Activated CD4-positive, alpha-beta T cell treated with anti-CD3 and anti-CD28 coated beads, Interleukin-2, amount 10 ng/mL, durations not matched to agents 7 days and 5 days (primary cell): ENCODE measurements around the gene SORCS2. TPM values are rescaled to one million over a fixed set of nuclear protein-coding genes. Genes with fewer than 3 reads are reported as not detected.

Experiments used
- CTCF ChIA-PET: fragments of 350-600 bp; sonication (Branson Sonifier 250); formaldehyde crosslinking; loops from one replicate; lab custom pipeline; 2021; ENCODE audit warnings: antibody characterized with exemption; lab: Charles Lee
- POLR2A ChIA-PET: fragments of 350-600 bp; sonication (Branson Sonifier 250); formaldehyde crosslinking; loops from one replicate; lab custom pipeline; 2021; ENCODE audit warnings: antibody characterized with exemption; lab: Charles Lee
- DNase-seq: peaks from one replicate; pipeline ENCODE4 v3.0.0-alpha.2; 2020
- H3K27ac Mint-ChIP-seq: one replicate; pipeline ENCODE4 v1.8.0; 2021; ENCODE audit warnings: mild to moderate bottlenecking, moderate library complexity, mixed read lengths
- H3K27me3 Mint-ChIP-seq: one replicate; pipeline ENCODE4 v1.8.0; 2021; ENCODE audit warnings: mixed read lengths
- H3K36me3 Mint-ChIP-seq: one replicate; pipeline ENCODE4 v1.8.0; 2021; ENCODE audit warnings: low read depth, mixed read lengths
- H3K4me1 Mint-ChIP-seq: one replicate; pipeline ENCODE4 v1.8.0; 2021; ENCODE audit warnings: mixed read lengths
- H3K4me3 Mint-ChIP-seq: one replicate; pipeline ENCODE4 v1.8.0; 2021; ENCODE audit warnings: mild to moderate bottlenecking, moderate library complexity, mixed read lengths
- H3K9me3 Mint-ChIP-seq: one replicate; pipeline ENCODE4 v1.8.0; 2021; ENCODE audit warnings: mixed read lengths
- total RNA-seq, 2 experiments: library from RNA; stranded (reverse); gene quantifications; one replicate each; pipeline ENCODE4 v1.2.3, GENCODE V29; 2021

SORCS2 gene
- total RNA-seq, 2 experiments from 2014 or later = not detected

- no peak for DNase-seq
- H3K27ac Mint-ChIP-seq = no peak overlapping the region
- CTCF ChIA-PET = no interaction called here
- H3K4me3 Mint-ChIP-seq = no peak overlapping the region
- no peaks in the 10 kb centered on the region for H3K36me3 Mint-ChIP-seq
- no peaks in the 10 kb centered on the region for H3K9me3 Mint-ChIP-seq
- H3K27me3 Mint-ChIP-seq = no peaks in the 10 kb centered on the region
- POLR2A ChIA-PET = no interaction called here
- no peaks in the 10 kb centered on the region for H3K4me1 Mint-ChIP-seq
Observed at GRCh38 chr4:7686070-7686870, 493.9 kb downstream of the SORCS2 start.

- ChIA-PET CTCF (no interaction called here), POLR2A (no interaction called here)
- DNase-seq = no peak
- H3K4me3 Mint-ChIP-seq = no peak overlapping the region
- H3K27me3 Mint-ChIP-seq = no peaks in the 10 kb centered on the region
- H3K9me3 Mint-ChIP-seq = no peaks in the 10 kb centered on the region
- H3K27ac Mint-ChIP-seq = no peak overlapping the region
- no peaks in the 10 kb centered on the region for H3K36me3 Mint-ChIP-seq
- no peaks in the 10 kb centered on the region for H3K4me1 Mint-ChIP-seq
Observed at GRCh38 chr4:7687006-7687405, 494.7 kb downstream of the SORCS2 start.

GRCh38 chr4:7687796-7688195 is 495.5 kb downstream of the SORCS2 start:
- POLR2A ChIA-PET = no interaction called here
- Mint-ChIP-seq H3K36me3 (no peaks in the 10 kb centered on the region), H3K27ac (no peak overlapping the region), H3K4me3 (no peak overlapping the region), H3K27me3 (no peaks in the 10 kb centered on the region), H3K4me1 (no peaks in the 10 kb centered on the region), H3K9me3 (no peaks in the 10 kb centered on the region)
- CTCF ChIA-PET = no interaction called here
- no peak for DNase-seq

- H3K27me3 Mint-ChIP-seq = no peaks in the 10 kb centered on the region
- no peak for DNase-seq
- ChIA-PET POLR2A (no interaction called here), CTCF (no interaction called here)
- no peaks in the 10 kb centered on the region for H3K36me3 Mint-ChIP-seq
- no peak overlapping the region for H3K27ac Mint-ChIP-seq
- no peaks in the 10 kb centered on the region for H3K9me3 Mint-ChIP-seq
- H3K4me3 Mint-ChIP-seq = no peak overlapping the region
- H3K4me1 Mint-ChIP-seq = no peaks in the 10 kb centered on the region
Observed at GRCh38 chr4:7689773-7690693, 497.7 kb downstream of the SORCS2 start.

GRCh38 chr4:7691061-7691460 is 498.7 kb downstream of the SORCS2 start:
- no peak for DNase-seq
- H3K4me3 Mint-ChIP-seq = no peak overlapping the region
- H3K27ac Mint-ChIP-seq = no peak overlapping the region

GRCh38 chr4:7691982-7692381 is 499.6 kb downstream of the SORCS2 start:
- Mint-ChIP-seq H3K9me3 (no peaks in the 10 kb centered on the region), H3K27me3 (no peaks in the 10 kb centered on the region), H3K36me3 (no peaks in the 10 kb centered on the region), H3K4me1 (no peaks in the 10 kb centered on the region), H3K4me3 (no peak overlapping the region), H3K27ac (no peak overlapping the region)
- POLR2A ChIA-PET = no interaction called here
- CTCF ChIA-PET = no interaction called here
- DNase-seq = no peak

More at GRCh38 chr4:7691061-7691460, 498.7 kb downstream of the SORCS2 start:
- Mint-ChIP-seq H3K27me3 (no peaks in the 10 kb centered on the region), H3K9me3 (no peaks in the 10 kb centered on the region), H3K4me1 (no peaks in the 10 kb centered on the region), H3K36me3 (no peaks in the 10 kb centered on the region)
- POLR2A ChIA-PET = no interaction called here
- CTCF ChIA-PET = interaction anchor here (0.5 kb wide), 1 partner anchor 1129 kb away, joined by 3 read pairs; no protein-coding TSS in a partner anchor

GRCh38 chr4:7692451-7693236 is 500.3 kb downstream of the SORCS2 start:
- Mint-ChIP-seq H3K9me3 (no peaks in the 10 kb centered on the region), H3K4me3 (no peak overlapping the region), H3K36me3 (no peaks in the 10 kb centered on the region), H3K27me3 (no peaks in the 10 kb centered on the region), H3K4me1 (no peaks in the 10 kb centered on the region), H3K27ac (no peak overlapping the region)
- POLR2A ChIA-PET = no interaction called here
- CTCF ChIA-PET = no interaction called here
- no peak for DNase-seq

- CTCF ChIA-PET = no interaction called here
- Mint-ChIP-seq H3K4me3 (no peak overlapping the region), H3K27ac (no peak overlapping the region), H3K9me3 (no peaks in the 10 kb centered on the region), H3K4me1 (no peaks in the 10 kb centered on the region), H3K27me3 (no peaks in the 10 kb centered on the region), H3K36me3 (no peaks in the 10 kb centered on the region)
- POLR2A ChIA-PET = no interaction called here
- no peak for DNase-seq
Observed at GRCh38 chr4:7693237-7693608, 500.9 kb downstream of the SORCS2 start.

GRCh38 chr4:7693711-7694110 is 501.4 kb downstream of the SORCS2 start:
- POLR2A ChIA-PET = no interaction called here
- H3K4me1 Mint-ChIP-seq = no peaks in the 10 kb centered on the region
- H3K9me3 Mint-ChIP-seq = no peaks in the 10 kb centered on the region
- DNase-seq = no peak
- H3K27ac Mint-ChIP-seq = no peak overlapping the region
- no peak overlapping the region for H3K4me3 Mint-ChIP-seq
- CTCF ChIA-PET = no interaction called here
- H3K36me3 Mint-ChIP-seq = no peaks in the 10 kb centered on the region
- H3K27me3 Mint-ChIP-seq = no peaks in the 10 kb centered on the region

- DNase-seq = no peak
- H3K4me3 Mint-ChIP-seq = no peak overlapping the region
- ChIA-PET POLR2A (no interaction called here), CTCF (no interaction called here)
- H3K9me3 Mint-ChIP-seq = no peaks in the 10 kb centered on the region
- H3K36me3 Mint-ChIP-seq = no peaks in the 10 kb centered on the region
- no peaks in the 10 kb centered on the region for H3K4me1 Mint-ChIP-seq
- no peaks in the 10 kb centered on the region for H3K27me3 Mint-ChIP-seq
- no peak overlapping the region for H3K27ac Mint-ChIP-seq
Observed at GRCh38 chr4:7694324-7694723, 502.0 kb downstream of the SORCS2 start.

GRCh38 chr4:7697343-7697742 is 505.0 kb downstream of the SORCS2 start:
- Mint-ChIP-seq H3K4me1 (no peaks in the 10 kb centered on the region), H3K4me3 (no peak overlapping the region), H3K9me3 (no peaks in the 10 kb centered on the region), H3K36me3 (no peaks in the 10 kb centered on the region), H3K27me3 (no peaks in the 10 kb centered on the region), H3K27ac (no peak overlapping the region)
- CTCF ChIA-PET = interaction anchor here (1.4 kb wide), 1 partner anchor 16 kb away, joined by 3 read pairs; no protein-coding TSS in a partner anchor
- DNase-seq = no peak
- POLR2A ChIA-PET = no interaction called here

GRCh38 chr4:7697821-7698220 is 505.5 kb downstream of the SORCS2 start:
- H3K36me3 Mint-ChIP-seq = no peaks in the 10 kb centered on the region
- POLR2A ChIA-PET = no interaction called here
- H3K4me1 Mint-ChIP-seq = peaks cover 3% of the 10 kb centered on the region
- CTCF ChIA-PET = interaction anchor here (1.4 kb wide), 1 partner anchor 16 kb away, joined by 3 read pairs; no protein-coding TSS in a partner anchor
- no peak overlapping the region for H3K4me3 Mint-ChIP-seq
- H3K27me3 Mint-ChIP-seq = no peaks in the 10 kb centered on the region
- DNase-seq = no peak
- no peaks in the 10 kb centered on the region for H3K9me3 Mint-ChIP-seq
- no peak overlapping the region for H3K27ac Mint-ChIP-seq
